ENCODE measurements around the gene ABCA7.

ABCA7 gene

GRCh38 chr19:1105008-1105872 is 65.3 kb downstream of the ABCA7 start:
- CTCF ChIA-PET = no interaction called here
- POLR2A ChIA-PET = interaction anchor here (1.1 kb wide), 2 partner anchors 98 to 164 kb away, joined by 3 to 5 read pairs; no protein-coding TSS in a partner anchor
- TF ChIP-seq ELF4 (IDR thresholded peaks at IDR 0.05) (no peak), L3MBTL2 (conservative IDR thresholded peaks at IDR 0.05) (peak; percentile 79; the same call in 1 of the 2 replicates), BHLHE40 (IDR thresholded peaks at IDR 0.05; ENCODE audit: borderline replicate concordance) (no peak)
- peak; percentile 34 for DNase-seq (ENCODE audit: extremely low spot score)

DNA sequence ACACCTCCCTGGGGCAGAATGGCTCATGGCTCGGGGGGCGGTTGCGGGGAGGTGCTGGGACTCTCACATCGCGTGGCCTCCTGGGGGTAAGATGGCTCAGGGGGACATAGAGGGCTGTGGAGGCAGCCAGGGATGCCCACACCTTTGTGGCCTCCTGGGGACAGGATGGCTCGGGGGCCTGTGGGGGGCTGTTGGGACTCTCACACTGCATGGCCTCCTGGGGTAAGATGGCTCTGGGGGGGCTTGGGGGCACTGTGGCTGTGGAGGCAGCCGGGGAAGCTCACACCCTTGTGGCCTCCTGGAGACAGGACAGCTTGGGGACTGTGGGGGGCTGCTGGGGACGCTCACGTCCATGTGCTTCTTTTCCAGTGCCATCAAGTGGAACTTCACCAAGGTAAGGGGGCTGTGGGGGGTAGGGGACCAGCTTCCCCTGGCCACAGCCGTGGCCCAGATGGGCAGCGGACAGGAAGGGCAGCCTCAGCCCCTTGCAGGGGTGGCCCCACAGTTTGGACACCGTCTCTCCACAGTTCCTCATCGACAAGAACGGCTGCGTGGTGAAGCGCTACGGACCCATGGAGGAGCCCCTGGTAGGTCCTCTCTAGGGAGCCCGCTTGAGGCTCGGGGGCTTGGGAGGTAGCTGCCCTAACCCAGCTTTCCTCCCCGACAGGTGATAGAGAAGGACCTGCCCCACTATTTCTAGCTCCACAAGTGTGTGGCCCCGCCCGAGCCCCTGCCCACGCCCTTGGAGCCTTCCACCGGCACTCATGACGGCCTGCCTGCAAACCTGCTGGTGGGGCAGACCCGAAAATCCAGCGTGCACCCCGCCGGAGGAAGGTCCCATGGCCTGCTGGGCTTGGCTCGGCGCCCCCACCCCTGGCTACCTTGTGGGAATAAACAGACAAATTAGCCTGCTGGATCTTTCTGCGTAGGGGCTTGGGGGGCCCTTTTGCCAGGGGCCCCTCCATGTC is 66.2 kb downstream of the ABCA7 start:
- TF ChIP-seq PKNOX1 (IDR thresholded peaks at IDR 0.05) = no peak
- TF ChIP-seq FOXA1 (IDR thresholded peaks at IDR 0.05) = no peak
- no peak for TF ChIP-seq L3MBTL2 (conservative IDR thresholded peaks at IDR 0.05)
- no peak for TF ChIP-seq NFRKB (IDR thresholded peaks at IDR 0.05)
- TF ChIP-seq ELF4 (IDR thresholded peaks at IDR 0.05) = no peak
- no peak for TF ChIP-seq TARDBP (IDR thresholded peaks at IDR 0.05)
- TF ChIP-seq ZNF384 (IDR thresholded peaks at IDR 0.05) = no peak
- TF ChIP-seq HDGF (IDR thresholded peaks at IDR 0.05; ENCODE audit: borderline replicate concordance) = no peak
- no peak for TF ChIP-seq FOXK2 (IDR thresholded peaks at IDR 0.05)
- no peak for TF ChIP-seq BHLHE40 (IDR thresholded peaks at IDR 0.05; ENCODE audit: borderline replicate concordance)
- TF ChIP-seq SP1 (IDR thresholded peaks at IDR 0.05) = no peak
- no peak for TF ChIP-seq FOXM1 (IDR thresholded peaks at IDR 0.05; ENCODE audit: borderline replicate concordance)
- TF ChIP-seq ARNT (IDR thresholded peaks at IDR 0.05) = no peak
- no peak for TF ChIP-seq SUZ12 (IDR thresholded peaks at IDR 0.05)
- POLR2A ChIA-PET = no interaction called here

DNA sequence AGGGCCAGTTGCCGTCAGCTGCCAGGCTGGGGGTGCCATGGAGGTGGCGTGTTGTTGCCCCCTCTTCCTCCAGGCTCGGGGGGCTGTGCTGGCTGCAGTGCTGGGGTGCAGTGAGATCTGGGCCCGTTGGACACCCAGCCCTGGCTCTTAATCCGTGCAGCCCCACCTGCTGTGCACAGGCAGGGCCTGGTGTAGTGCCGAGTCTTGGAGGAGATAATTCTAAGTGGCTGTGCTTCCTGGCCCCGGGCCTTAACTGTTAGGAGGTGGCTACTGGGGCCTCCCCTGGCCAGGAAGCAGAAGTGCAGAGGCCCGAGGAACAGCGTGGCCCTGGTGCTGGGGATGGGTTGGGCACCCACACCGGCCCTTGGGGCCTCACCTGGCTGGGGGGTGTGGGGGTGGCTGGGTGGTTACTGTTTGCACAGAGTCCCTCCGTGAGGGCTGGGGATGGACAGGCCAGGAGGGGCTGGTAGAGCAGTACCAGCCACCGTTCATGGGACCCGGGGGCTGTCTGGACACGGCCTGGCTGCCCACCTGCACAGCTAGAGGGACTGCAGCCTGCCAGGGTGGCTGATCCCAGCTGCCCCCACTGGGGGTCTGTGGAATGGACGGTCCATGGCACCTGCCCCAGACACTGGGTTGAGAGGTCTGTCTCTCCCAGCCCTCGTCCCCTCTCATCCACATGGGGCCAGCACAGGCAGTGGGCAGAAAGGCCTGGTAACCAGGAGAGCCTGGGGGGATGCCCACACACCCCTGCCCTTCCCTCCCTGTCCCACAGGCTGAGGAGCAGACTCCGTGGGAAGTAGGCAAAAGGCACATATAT is 67.1 kb downstream of the ABCA7 start:
- POLR2A ChIA-PET = no interaction called here
- TF ChIP-seq ARNT (IDR thresholded peaks at IDR 0.05) (no peak), TARDBP (IDR thresholded peaks at IDR 0.05) (no peak), CTBP1 (IDR thresholded peaks at IDR 0.05; ENCODE audit: borderline replicate concordance) (no peak), SUZ12 (IDR thresholded peaks at IDR 0.05) (no peak), SP1 (IDR thresholded peaks at IDR 0.05) (no peak), BHLHE40 (IDR thresholded peaks at IDR 0.05; ENCODE audit: borderline replicate concordance) (no peak), ELF4 (IDR thresholded peaks at IDR 0.05) (no peak), NFRKB (IDR thresholded peaks at IDR 0.05) (no peak), FOXM1 (IDR thresholded peaks at IDR 0.05; ENCODE audit: borderline replicate concordance) (no peak), ZNF384 (IDR thresholded peaks at IDR 0.05) (no peak), FOXK2 (IDR thresholded peaks at IDR 0.05) (no peak), PKNOX1 (IDR thresholded peaks at IDR 0.05) (no peak), LEF1 (IDR thresholded peaks at IDR 0.05; ENCODE audit: borderline replicate concordance) (no peak), L3MBTL2 (conservative IDR thresholded peaks at IDR 0.05) (no peak), FOXA1 (IDR thresholded peaks at IDR 0.05) (no peak), HDGF (IDR thresholded peaks at IDR 0.05; ENCODE audit: borderline replicate concordance) (no peak)
- CTCF ChIA-PET = no interaction called here
- DNase-seq (ENCODE audit: extremely low spot score) = no peak

More for the DNA sequence above, 66.2 kb downstream of the ABCA7 start:
- CTCF ChIA-PET = no interaction called here
- no peak for DNase-seq (ENCODE audit: extremely low spot score)

DNA sequence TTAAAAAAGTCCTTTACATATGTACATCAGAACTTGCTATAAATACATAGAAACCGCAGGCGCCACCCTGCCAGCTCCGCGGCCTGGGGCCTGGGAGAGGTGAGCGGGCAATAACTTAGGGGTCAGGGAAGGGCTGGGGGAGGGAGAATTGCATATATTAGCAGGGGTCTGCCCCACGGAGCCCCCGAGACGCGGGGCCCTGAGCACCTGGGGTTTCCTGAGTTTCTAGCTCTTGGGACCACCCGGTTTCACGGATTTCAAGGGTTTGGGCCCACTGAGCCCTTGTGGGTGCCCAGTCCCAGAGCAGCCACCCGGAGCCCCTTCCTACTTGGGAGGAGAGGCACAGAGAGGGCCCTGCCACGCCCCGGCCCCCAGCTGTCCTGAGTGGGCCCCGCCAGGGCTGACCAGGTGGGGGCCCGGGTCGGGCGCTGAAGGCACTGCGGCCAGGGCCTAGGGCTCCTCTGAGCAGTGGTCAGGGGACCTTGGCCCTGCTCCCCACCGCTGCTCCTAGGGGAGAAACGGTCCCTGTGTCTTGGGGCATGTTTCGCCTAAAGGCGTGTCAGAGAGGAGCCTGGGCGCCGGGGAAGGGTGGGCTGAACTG is 67.9 kb downstream of the ABCA7 start:
- no peak for TF ChIP-seq HDGF (IDR thresholded peaks at IDR 0.05; ENCODE audit: borderline replicate concordance)
- CTCF ChIA-PET = no interaction called here
- POLR2A ChIA-PET = no interaction called here
- no peak for DNase-seq (ENCODE audit: extremely low spot score)

GRCh38 chr19:1108291-1109031 is 68.6 kb downstream of the ABCA7 start:
- no peak for TF ChIP-seq CTBP1 (IDR thresholded peaks at IDR 0.05; ENCODE audit: borderline replicate concordance)
- TF ChIP-seq PKNOX1 (IDR thresholded peaks at IDR 0.05) = no peak
- no peak for TF ChIP-seq FOXK2 (IDR thresholded peaks at IDR 0.05)
- TF ChIP-seq BHLHE40 (IDR thresholded peaks at IDR 0.05; ENCODE audit: borderline replicate concordance) = no peak
- no peak for DNase-seq (ENCODE audit: extremely low spot score)
- ChIA-PET POLR2A (no interaction called here), CTCF (no interaction called here)

All from HEK293T (cell line).